ENCODE results near the gene INTS1.

INTS1 gene

GRCh38 chr7:1542329-1542728 is 38.1 kb upstream of the INTS1 start:
- no peak for DNase-seq (ENCODE audit: low read depth, low spot score)
- no peak overlapping the region for H3K27ac ChIP-seq

GRCh38 chr7:1541431-1542162 is 37.4 kb upstream of the INTS1 start:
- no peak for DNase-seq (ENCODE audit: low read depth, low spot score)
- no peak overlapping the region for H3K27ac ChIP-seq

GRCh38 chr7:1540776-1541271 is 36.6 kb upstream of the INTS1 start:
- H3K27ac ChIP-seq = no peak overlapping the region
- DNase-seq (ENCODE audit: low read depth, low spot score) = no peak

DNA sequence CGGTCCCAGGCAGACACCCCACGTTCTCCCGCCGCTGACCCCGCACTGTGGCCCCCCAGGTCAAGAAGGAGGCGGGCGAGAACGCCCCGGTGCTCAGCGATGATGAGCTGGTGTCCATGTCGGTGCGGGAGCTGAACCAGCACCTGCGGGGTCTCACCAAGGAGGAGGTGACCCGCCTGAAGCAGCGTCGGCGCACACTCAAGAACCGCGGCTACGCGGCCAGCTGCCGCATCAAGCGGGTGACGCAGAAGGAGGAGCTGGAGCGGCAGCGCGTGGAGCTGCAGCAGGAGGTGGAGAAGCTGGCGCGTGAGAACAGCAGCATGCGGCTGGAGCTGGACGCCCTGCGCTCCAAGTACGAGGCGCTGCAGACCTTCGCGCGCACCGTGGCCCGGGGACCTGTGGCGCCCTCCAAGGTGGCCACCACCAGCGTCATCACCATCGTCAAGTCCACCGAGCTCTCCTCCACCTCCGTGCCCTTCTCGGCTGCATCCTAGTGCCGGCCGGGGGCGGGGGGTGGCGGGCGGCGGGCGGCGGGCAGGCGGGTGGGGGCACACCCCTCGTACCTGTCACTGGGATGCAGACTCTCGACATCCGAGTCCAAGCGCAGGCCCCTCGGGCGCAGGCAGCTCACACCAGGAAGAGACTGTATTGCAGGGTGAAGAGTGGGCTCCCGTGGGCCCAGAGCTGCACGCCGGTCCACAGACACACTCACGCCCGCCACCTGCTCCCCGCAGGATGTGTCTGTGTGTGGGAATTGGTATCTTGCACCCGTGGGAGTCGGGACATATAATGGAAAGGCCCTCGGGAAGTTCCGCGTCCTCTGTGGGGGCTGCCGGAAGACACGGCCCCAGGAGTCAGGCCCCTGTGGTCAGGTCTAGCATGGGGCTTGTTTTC is 35.9 kb upstream of the INTS1 start:
- DNase-seq (ENCODE audit: low read depth, low spot score) = no peak
- no peak overlapping the region for H3K27ac ChIP-seq

GRCh38 chr7:1539181-1539881 is 35.1 kb upstream of the INTS1 start:
- H3K27ac ChIP-seq = no peak overlapping the region
- no peak for DNase-seq (ENCODE audit: low read depth, low spot score)

DNA sequence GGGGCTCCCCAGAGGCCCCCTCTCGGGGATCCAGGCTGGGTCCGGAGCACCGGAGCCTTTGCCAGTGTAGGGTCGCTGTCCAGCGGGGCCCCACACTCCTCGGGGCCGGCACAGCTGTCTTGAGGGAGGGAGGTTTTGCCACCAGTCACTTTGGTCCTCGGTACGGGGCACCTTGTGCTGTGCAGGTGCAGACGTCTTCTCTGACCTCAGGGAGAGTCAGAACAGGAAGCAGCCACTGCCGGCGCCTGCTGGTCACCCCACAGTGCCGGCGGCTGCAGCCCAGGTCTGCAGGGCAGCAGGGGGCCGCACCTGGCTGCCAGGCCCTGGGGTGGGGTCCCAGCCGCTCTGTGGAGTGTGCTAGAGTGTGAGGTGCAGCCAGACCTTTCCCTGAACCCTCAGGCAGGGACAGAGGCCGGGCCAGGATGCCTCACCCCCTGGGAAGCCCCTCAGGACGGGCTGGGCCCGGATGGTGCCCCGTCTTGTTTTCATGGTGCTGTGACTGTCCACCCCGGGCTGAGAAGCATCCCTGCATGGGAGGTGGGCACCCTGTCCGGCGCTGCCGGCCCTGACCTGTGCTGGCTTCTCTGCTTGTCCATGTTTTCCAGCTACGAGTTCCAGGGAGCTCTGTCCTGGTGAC is 34.5 kb upstream of the INTS1 start:
- DNase-seq (ENCODE audit: low read depth, low spot score) = no peak
- H3K27ac ChIP-seq = no peak overlapping the region

- DNase-seq (ENCODE audit: low read depth, low spot score) = no peak
- H3K27ac ChIP-seq = peak overlapping the region; percentile 65
These were observed 33.6 kb upstream of the INTS1 start for GRCh38 chr7:1537535-1538412.

DNA sequence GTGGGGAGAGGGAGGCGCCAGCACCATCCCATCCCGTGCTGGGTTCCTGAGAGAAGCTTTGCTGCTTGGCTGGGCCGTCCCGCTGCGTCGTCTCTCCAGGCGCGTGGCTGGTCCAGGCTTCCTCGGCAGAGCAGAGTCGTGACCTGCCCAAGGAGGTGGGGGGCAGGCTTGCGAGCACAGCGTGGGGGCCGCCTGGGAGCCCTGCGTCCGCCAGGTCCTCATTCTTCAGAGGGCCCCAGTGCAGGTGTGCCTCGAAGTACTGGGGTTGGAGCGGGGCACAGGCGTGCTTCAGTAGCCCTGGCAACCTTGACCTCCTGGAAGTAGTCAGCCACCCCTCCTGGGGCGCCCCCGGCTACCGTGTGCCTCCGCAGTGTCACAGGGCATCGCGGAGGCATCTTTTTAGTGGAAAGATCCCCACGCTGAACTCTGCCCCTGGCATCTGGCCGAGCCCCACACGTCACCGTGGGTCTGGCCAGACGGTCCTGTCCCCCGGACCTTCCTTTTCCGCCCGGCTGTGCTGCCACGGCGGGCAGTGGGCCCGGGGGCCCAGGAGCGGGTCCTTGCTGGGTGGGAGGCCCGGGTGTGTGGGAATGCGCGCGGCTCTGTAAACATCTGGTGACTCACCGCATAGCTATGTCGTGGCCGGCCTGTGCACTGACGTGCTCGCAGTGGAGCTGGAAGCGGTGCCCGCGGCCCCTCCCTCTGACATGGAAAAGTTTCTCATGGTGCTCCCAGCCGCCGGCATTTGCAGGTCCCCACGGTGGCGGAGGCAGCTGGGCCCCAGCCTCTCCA is 32.8 kb upstream of the INTS1 start:
- peak; percentile 55 for DNase-seq (ENCODE audit: low read depth, low spot score)
- H3K27ac ChIP-seq = peak overlapping the region; percentile 65

DNA sequence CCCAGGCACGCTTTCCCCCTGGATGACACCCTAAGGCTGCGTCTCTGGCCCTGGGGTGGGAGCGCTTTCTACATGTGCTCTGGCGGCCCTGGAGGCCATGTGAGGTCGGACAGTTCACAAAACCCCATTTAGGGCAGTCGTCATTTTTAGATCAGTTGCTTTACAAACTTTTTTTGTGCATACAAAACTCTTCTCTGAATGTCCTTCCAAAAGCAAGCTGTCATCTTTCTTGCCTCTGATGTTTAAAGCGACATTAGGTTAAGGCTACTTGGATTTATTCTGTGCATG is 32.2 kb upstream of the INTS1 start:
- no peak for DNase-seq (ENCODE audit: low read depth, low spot score)
- H3K27ac ChIP-seq = peak overlapping the region; percentile 65

DNA sequence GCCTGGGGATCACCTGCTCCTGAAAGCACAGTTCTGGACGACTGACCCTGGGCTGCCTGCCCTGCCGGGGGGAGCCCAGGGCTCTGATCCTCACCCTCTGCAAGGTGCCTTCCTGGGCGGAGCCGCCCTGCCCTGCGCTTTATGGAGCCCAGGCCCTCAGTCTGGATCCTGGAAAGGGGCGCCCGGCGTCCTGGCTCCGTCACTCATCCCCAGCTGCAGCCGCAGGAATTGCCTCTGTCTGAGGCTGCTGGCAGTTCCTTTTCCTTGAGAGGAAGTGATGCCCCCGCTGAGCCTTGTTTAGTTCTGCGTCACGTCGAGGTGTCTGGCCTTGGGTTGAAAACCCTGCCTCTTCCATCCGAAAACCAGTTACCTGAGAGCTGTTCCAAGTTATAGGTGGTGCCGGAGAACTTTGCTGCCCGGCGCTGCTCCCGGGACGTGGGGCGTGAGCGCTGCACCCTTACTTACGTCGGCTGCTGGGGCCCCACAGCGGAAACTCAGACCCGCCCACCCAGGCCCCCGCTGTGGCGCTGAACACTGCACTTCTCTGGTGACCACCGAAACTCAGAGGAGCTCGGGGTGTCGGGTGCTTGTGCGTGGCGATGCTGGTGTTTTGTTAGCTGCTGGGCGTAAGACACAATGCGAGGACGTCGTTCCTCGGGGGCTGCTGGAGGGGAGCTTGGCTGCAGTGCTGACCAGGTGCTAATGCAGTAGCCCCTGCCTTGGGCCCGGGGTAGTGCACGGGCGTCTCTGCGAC is 31.7 kb upstream of the INTS1 start:
- no peak for DNase-seq (ENCODE audit: low read depth, low spot score)
- H3K27ac ChIP-seq = no peak overlapping the region

GRCh38 chr7:1535100-1535458 is 30.9 kb upstream of the INTS1 start:
- no peak for DNase-seq (ENCODE audit: low read depth, low spot score)
- H3K27ac ChIP-seq = no peak overlapping the region

- H3K27ac ChIP-seq = peak overlapping the region; percentile 99
- DNase-seq (ENCODE audit: low read depth, low spot score) = no peak
These were observed 30.3 kb upstream of the INTS1 start for GRCh38 chr7:1534330-1535099.

DNA sequence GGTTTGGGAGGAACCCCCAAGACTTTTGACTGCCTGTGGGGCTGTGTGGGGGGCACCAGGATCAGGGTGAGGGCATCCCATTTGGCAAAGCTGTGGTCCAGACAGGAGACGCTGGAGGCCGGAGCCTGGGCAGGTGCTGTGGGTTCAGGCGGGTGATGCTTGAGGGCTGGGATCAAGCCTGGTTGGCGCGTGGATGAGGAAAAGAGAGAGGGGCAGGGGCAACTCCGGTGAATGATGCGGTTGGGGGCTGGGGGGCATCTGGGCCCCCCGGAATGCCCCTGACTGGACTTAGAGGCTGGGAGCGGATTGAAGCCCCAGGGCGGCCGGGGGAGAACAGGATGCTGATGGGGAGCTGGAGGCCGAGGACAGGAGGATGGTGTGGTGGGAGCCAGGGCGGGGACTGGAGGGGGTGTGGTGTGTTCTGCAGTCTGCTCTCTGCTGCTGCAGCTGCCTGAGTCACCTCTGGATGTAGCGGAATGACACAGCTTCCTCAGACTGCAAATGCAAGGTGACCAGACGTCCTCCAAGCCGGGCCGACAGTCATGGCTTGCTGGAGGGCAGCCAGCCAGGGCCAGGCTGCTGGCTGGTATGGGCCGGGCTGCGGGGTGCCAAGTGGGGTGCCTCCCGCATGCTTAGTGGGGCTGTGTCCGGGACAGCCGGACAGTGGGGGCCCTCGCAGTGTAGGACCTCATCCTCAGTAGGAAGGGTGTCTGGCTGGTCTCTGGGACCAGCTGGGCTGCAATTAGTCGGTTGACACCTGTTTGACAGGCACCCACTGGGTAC is 29.5 kb upstream of the INTS1 start:
- DNase-seq (ENCODE audit: low read depth, low spot score) = peak; percentile 78
- H3K27ac ChIP-seq = peak overlapping the region; percentile 99

DNA sequence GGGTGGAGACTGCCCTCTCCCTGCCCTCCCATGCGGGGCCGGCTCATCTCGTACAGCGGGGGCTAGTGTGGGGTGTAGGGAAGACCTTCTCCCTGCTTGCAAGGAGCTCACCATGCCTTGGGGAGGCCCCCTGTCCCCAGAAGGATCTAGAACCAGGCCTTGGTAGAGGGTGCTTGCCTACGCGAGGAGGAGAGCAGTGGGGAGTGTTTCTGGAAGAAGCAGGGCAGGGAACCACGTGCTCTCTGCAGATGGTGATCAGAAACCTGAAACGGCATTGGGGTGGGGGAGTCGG is 29.0 kb upstream of the INTS1 start:
- no peak for DNase-seq (ENCODE audit: low read depth, low spot score)
- H3K27ac ChIP-seq = peak overlapping the region; percentile 99

DNA sequence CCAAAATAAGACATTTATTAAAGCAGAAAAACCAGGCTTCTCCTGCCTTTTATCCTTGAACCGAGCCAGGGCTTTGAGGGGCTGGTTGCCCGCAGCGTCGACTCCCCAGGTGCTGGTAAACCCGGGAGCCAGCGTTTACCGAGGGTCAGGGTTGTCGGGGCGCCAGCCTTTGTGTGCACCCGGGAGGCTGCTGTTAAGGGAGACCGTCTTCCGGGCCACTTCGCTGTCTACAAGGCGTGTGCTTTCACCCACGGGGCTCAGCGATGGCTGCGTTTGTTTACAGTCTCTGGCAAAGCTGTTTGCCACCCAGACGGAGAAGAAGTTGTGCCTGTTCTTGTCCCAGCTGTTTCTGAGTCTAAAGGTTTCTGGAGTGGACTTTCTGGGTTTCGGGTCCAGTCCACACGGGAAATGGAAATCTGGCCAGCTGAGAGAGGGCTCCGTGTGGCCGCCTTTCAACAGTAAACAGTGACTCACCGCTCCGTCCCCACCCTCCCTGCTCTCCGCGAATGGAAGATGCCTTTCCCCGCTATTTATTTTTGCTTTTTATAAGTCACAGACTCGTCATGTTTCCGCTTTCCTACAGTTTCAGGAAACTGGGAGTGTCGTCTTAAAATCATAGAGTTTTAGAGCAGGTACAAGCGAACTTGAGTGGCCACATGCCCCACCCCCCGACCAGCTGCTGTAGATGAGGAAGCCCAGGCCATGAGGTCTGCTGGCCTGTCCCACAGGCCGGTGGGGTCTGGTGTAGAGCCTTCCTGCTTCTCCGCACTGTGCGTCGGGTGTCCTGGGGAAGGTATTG is 28.5 kb upstream of the INTS1 start:
- peak; percentile 87 for DNase-seq (ENCODE audit: low read depth, low spot score)
- H3K27ac ChIP-seq = peak overlapping the region; percentile 99

- no peak for DNase-seq (ENCODE audit: low read depth, low spot score)
- peak overlapping the region; percentile 99 for H3K27ac ChIP-seq
These were observed 27.8 kb upstream of the INTS1 start for GRCh38 chr7:1531979-1532455.

Data from epithelial cell of prostate (primary cell).